Loucy (cell line): ENCODE results near the gene TMEM51.

ENCODE experiments used
- H2AFZ ChIP-seq: fragments of 200-600 bp; sonication (generic); 2 replicates; pipeline ENCODE4 v1.6.0; 2016; ENCODE audit warnings: antibody characterized with exemption, mild to moderate bottlenecking, low read length, moderate library complexity
- H3F3A ChIP-seq: fragments of 200-600 bp; 2 replicates; pipeline ENCODE4 v1.6.0; 2016; ENCODE audit warnings: antibody characterized with exemption, low read depth, mild to moderate bottlenecking
- H3K27me3 ChIP-seq: fragments of 200-600 bp; sonication (generic); 2 replicates; pipeline ENCODE4 v1.6.1; 2014; ENCODE audit warnings: low read length, mild to moderate bottlenecking; ENCODE audit not compliant: insufficient read depth, poor library complexity, severe bottlenecking
- H3K36me3 ChIP-seq: fragments of 200-600 bp; sonication (generic); 2 replicates; pipeline ENCODE4 v1.6.1; 2016; ENCODE audit warnings: low read length; ENCODE audit not compliant: insufficient read depth
- H3K4me1 ChIP-seq: fragments of 200-600 bp; sonication (generic); 2 replicates; pipeline ENCODE4 v1.5.1; 2014; ENCODE audit warnings: low read length, mild to moderate bottlenecking; ENCODE audit not compliant: insufficient read depth, poor library complexity, severe bottlenecking
- H3K4me2 ChIP-seq: fragments of 200-600 bp; sonication (generic); 2 replicates; pipeline ENCODE4 v1.6.0; 2014; ENCODE audit warnings: antibody characterized with exemption, low read length, low read depth, mild to moderate bottlenecking; ENCODE audit not compliant: poor library complexity, severe bottlenecking
- H3K4me3 ChIP-seq: fragments of 200-600 bp; sonication (generic); 2 replicates; pipeline ENCODE4 v1.5.1; 2014; ENCODE audit warnings: low read length, mild to moderate bottlenecking, mixed read lengths; ENCODE audit not compliant: poor library complexity, severe bottlenecking
- H3K79me2 ChIP-seq: fragments of 200-600 bp; sonication (generic); 2 replicates; pipeline ENCODE4 v1.6.1; 2014; ENCODE audit warnings: low read length; ENCODE audit not compliant: insufficient read depth
- H3K9ac ChIP-seq: fragments of 200-600 bp; sonication (generic); 2 replicates; pipeline ENCODE4 v1.6.0; 2014; ENCODE audit warnings: mild to moderate bottlenecking, low read depth, low read length, moderate library complexity; ENCODE audit not compliant: poor library complexity, severe bottlenecking
- H3K9me2 ChIP-seq: fragments of 200-600 bp; sonication (generic); replicated peaks from 2 replicates; pipeline ENCODE4 v1.6.1; 2016; ENCODE audit warnings: low read depth, low read length, mixed read lengths
- H3K9me3 ChIP-seq: fragments of 200-600 bp; sonication (generic); 2 replicates; pipeline ENCODE4 v1.6.1; 2014; ENCODE audit warnings: mild to moderate bottlenecking, antibody characterized with exemption, low read length, low read depth; ENCODE audit not compliant: insufficient read depth
- H4K20me1 ChIP-seq: fragments of 200-600 bp; sonication (generic); 2 replicates; pipeline ENCODE4 v1.6.0; 2014; ENCODE audit warnings: antibody characterized with exemption, low read length, mild to moderate bottlenecking; ENCODE audit not compliant: insufficient read depth, poor library complexity, severe bottlenecking
- CTCF ChIP-seq: fragments of 200-600 bp; sonication (generic); conservative IDR thresholded peaks from 2 replicates; pipeline ENCODE4 v1.5.1; 2014; ENCODE audit warnings: mild to moderate bottlenecking, antibody characterized with exemption, low read length
- EZH2phosphoT487 ChIP-seq: fragments of 200-600 bp; IDR thresholded peaks from 2 replicates; pipeline ENCODE4 v1.6.1; 2018; ENCODE audit warnings: antibody characterized with exemption, mild to moderate bottlenecking, moderate library complexity, borderline replicate concordance

TMEM51 gene

DNA sequence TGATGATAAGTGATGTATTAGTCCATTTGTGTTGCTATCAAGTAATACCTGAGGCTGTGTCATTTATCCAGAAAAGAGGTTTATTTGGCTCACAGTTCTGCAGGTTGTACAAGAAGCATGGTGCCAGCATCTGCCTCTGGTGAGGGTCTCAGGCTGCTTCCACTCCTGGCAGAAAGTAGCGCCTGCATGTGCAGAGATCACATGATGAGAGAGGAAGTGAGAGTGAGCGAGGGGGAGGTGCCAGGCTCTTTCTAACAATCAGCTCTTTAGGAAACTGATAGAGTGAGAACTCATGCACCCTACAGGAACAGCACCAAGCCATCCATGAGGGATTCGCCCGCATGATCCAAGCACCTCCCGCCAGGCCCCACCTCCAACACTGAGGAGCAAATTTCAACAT lies 91.3 kb downstream of the TMEM51 start:
- Histone ChIP-seq H3K4me1 (peaks cover 9% of the 10 kb centered on the region), H3K9ac (no peak overlapping the region), H3K27me3 (no peaks in the 10 kb centered on the region), H3K4me3 (no peak overlapping the region), H3K36me3 (no peaks in the 10 kb centered on the region), H3K4me2 (no peak overlapping the region), H4K20me1 (no peaks in the 10 kb centered on the region), H3K9me2 (no peaks in the 10 kb centered on the region), H3K9me3 (no peaks in the 10 kb centered on the region), H3F3A (no peaks in the 10 kb centered on the region), H2AFZ (no peak overlapping the region), H3K79me2 (no peaks in the 10 kb centered on the region)
- no peak for TF ChIP-seq EZH2phosphoT487
- no peak for TF ChIP-seq CTCF

DNA sequence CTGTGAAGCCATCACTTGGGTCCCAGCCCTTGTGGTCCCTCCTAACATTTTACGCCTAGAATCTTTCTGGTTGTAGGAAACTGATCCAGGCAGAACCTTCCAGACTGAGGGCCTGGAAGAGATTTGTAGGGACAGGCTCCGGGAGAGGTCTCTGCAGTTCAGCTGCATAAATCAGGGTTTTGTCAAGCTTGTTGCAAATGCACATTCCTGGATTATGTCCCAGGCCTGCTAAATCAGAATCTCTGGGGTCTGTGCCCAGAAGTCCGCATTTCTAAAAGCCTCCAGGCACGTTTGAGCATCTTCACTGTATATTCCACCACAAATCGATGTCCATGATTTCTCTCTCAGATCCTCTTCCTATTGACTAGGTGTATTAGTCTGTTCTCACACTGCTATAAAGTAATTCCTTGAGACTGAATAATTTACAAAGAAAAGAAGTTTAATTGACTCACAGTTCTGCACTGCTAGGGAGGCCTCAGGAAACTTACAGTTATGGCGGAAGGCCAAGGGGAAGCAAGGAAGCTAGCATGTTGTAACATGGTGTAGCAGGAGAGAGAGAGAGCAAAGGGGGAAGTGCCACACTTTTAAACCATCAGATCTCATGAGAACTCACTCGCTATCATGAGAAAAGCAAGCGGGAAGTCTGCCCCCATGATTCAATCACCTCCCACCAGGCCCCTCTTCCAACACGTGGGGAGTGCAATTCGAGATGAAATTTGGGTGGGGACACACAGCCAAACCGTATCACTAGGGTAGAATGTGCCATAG lies 92.2 kb downstream of the TMEM51 start:
- Histone ChIP-seq H4K20me1 (no peaks in the 10 kb centered on the region), H3K9me2 (no peaks in the 10 kb centered on the region), H3K4me3 (no peak overlapping the region), H3K79me2 (no peaks in the 10 kb centered on the region), H3K36me3 (no peaks in the 10 kb centered on the region), H3K27me3 (no peaks in the 10 kb centered on the region), H3K4me1 (peaks cover 9% of the 10 kb centered on the region), H3K9ac (no peak overlapping the region), H3K4me2 (no peak overlapping the region), H2AFZ (no peak overlapping the region), H3F3A (no peaks in the 10 kb centered on the region), H3K9me3 (no peaks in the 10 kb centered on the region)
- TF ChIP-seq CTCF = no peak
- no peak for TF ChIP-seq EZH2phosphoT487

- Histone ChIP-seq H3K9me2 (no peaks in the 10 kb centered on the region), H3F3A (no peaks in the 10 kb centered on the region), H3K9me3 (no peaks in the 10 kb centered on the region), H3K4me2 (no peak within 1 kb of the TSS), H3K4me3 (no peak within 1 kb of the TSS), H3K9ac (no peak within 1 kb of the TSS), H3K27me3 (no peaks in the 10 kb centered on the region), H2AFZ (no peak within 1 kb of the TSS), H3K36me3 (no peaks in the 10 kb centered on the region), H3K79me2 (no peaks in the 10 kb centered on the region), H4K20me1 (no peaks in the 10 kb centered on the region), H3K4me1 (peaks cover 9% of the 10 kb centered on the region)
- TF ChIP-seq CTCF = no peak
- TF ChIP-seq EZH2phosphoT487 = no peak
Observed at GRCh38 chr1:15246960-15247614, 93.5 kb downstream of the TMEM51 start, which contains the start of gene FHAD1. Gene FHAD1 (plus strand): TSS chr1:15247223. CDS start chr1:15251785, 4,562 bp downstream.
